Skeletal muscle tissue (tissue), 4 donors: Measurements from ENCODE around the gene TAF3. TPM values are rescaled to one million over a fixed set of nuclear protein-coding genes. Genes with fewer than 3 reads are reported as not detected.

ENCODE experiments used
- H3K27ac ChIP-seq: one replicate; pipeline ENCODE4 v1.7.0; 2013; ENCODE audit warnings: mild to moderate bottlenecking, low read depth, low read length, inconsistent platforms
- H3K27me3 ChIP-seq, 3 donors: one replicate each; pipeline ENCODE4 v1.7.0; 2013; ENCODE audit warnings: low read length in 3 of 3; ENCODE audit not compliant: control insufficient read depth in 3 of 3, insufficient read depth in 3 of 3
- H3K36me3 ChIP-seq, 3 donors: one replicate each; pipeline ENCODE4 v1.7.0; 2013; ENCODE audit warnings: low read length in 3 of 3; ENCODE audit not compliant: control insufficient read depth in 3 of 3, insufficient read depth in 3 of 3
- H3K4me1 ChIP-seq, 3 donors: one replicate each; pipeline ENCODE4 v1.7.0; 2013; ENCODE audit warnings: low read length in 3 of 3, mild to moderate bottlenecking in 3 of 3; ENCODE audit not compliant: control insufficient read depth in 3 of 3, insufficient read depth in 3 of 3
- H3K4me3 ChIP-seq, 3 donors: one replicate each; pipeline ENCODE4 v1.7.0; 2013; ENCODE audit warnings: low read length in 3 of 3
- H3K9ac ChIP-seq, 3 donors: one replicate each; pipeline ENCODE4 v1.7.0; 2013; ENCODE audit warnings: low read length in 3 of 3, mild to moderate bottlenecking in 3 of 3, moderate library complexity in 2 of 3, low read depth in 1 of 3
- H3K9me3 ChIP-seq, 3 donors: one replicate each; pipeline ENCODE4 v1.7.0; 2013; ENCODE audit warnings: low read length in 3 of 3; ENCODE audit not compliant: control insufficient read depth in 3 of 3
- total RNA-seq: library from RNA; depleted of rRNA; stranded (reverse); fragments of >200 nt; gene quantifications from one replicate; pipeline ENCODE4 v1.2.3, GENCODE V29; 2014
- donor health status: Osteomylitis.

Gene TAF3
- total RNA-seq, 1 donor from 2014 or later = 2.1 TPM

DNA sequence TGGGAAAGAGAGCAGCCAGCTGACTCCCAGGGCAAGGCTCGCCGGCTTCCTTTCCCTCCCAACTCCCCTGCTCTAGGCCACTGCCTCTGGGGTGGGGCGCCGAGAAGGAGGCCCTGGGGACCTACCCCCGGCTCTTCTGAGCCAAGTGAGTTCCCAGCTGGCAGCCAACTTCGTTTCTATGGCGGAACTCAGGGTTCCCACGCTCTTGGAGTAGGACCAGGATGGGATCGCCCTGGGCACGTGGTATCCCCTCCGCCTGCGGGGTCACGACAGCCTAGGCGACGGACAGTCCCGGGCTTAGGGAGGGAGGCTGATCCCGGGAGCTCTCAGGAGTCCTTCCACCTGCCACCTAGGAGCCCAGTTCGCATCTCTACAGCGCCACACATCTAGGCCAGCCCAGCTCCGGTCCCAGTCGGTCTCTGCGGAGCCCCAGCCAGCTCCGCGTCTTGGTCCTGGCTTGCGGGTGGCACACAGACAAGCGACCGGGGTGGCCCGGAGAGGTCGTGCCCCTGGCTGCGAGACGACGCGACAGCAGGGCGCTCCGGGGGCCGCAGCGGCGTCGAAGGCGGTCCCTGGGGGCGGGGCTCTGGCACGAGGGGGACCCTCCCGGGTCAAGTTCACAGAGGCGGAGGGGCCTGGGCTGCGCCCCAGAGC lies 215.6 kb downstream of the TAF3 start:
- H3K9me3 ChIP-seq = no peaks in the 10 kb centered on the region
- peaks cover 14 to 15% (median 14%) of the 10 kb centered on the region in 3 donors for H3K4me1 ChIP-seq
- H3K36me3 ChIP-seq = no peaks in the 10 kb centered on the region
- H3K27me3 ChIP-seq = peaks cover 66 to 69% (median 66%) of the 10 kb centered on the region in 3 donors
- peak overlapping the region in 1 of 3 donors; percentile 2 for H3K4me3 ChIP-seq
- H3K27ac ChIP-seq = no peak overlapping the region
- no peak overlapping the region for H3K9ac ChIP-seq

DNA sequence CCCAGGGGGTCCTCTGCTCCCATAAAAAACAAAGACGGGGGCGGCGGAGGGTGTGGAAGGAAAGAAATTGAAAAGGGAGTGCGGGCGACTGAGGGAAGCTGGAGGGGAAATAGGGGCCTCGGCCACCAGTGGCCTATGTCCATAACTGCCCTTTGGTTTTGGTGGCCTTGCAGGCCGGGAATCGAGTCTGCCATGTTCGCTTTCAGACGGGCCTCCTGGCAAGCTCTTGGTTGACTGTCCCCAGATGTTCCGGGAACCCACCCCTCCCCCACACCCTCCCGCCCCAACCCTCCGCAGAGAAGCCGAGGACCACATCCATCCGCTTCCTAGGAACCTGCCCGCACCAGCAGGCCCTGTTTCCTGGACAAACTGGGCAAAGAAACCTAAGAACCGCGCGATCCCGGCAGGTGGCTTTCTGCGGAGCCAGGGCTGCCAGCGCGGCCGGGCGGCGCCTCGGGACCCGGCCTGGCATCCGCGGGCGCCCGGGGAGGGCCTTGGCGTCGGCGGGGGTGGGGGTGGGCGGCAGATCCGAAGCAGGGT lies 216.2 kb downstream of the TAF3 start:
- Histone ChIP-seq H3K36me3 (no peaks in the 10 kb centered on the region), H3K27ac (no peak overlapping the region), H3K4me3 (no peak overlapping the region), H3K9me3 (no peaks in the 10 kb centered on the region), H3K27me3 (peaks cover 72 to 75% (median 72%) of the 10 kb centered on the region in 3 donors), H3K9ac (no peak overlapping the region), H3K4me1 (peaks cover 14 to 15% (median 14%) of the 10 kb centered on the region in 3 donors)

DNA sequence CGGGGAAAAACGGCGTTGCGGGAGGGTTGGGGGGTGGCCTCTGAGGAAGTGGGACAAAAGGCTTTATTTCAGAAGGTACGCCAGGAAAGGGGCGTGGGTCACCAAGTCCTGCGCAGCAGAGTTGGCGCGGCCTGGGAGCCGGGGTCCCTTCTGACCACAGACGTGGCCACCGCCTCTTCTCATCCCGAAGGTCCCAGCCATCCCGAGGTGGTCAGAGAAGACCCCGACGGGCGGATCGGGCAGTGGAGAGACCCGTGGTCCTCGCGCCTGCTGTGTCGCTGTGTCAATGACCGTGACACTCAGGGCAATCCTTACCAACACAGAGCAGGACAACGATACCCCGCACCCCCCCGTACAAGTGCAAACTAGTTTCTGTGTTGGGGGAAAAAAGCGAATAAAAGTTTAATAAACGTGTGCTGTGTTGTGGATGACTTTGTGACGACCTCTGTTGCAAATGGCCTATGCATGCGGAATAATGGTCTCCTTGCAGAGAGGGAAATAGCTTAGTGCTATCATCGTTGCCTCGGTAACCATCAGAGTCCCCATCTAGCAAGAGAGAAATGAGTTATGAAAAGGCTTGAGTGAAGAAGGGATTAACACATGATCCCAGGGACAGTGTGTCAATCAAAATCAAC lies 216.8 kb downstream of the TAF3 start:
- peaks cover 14 to 15% (median 14%) of the 10 kb centered on the region in 3 donors for H3K4me1 ChIP-seq
- no peak overlapping the region for H3K4me3 ChIP-seq
- H3K27me3 ChIP-seq = peaks cover 78 to 81% (median 78%) of the 10 kb centered on the region in 3 donors
- no peaks in the 10 kb centered on the region for H3K36me3 ChIP-seq
- no peaks in the 10 kb centered on the region for H3K9me3 ChIP-seq
- H3K9ac ChIP-seq = no peak overlapping the region
- H3K27ac ChIP-seq = no peak overlapping the region

DNA sequence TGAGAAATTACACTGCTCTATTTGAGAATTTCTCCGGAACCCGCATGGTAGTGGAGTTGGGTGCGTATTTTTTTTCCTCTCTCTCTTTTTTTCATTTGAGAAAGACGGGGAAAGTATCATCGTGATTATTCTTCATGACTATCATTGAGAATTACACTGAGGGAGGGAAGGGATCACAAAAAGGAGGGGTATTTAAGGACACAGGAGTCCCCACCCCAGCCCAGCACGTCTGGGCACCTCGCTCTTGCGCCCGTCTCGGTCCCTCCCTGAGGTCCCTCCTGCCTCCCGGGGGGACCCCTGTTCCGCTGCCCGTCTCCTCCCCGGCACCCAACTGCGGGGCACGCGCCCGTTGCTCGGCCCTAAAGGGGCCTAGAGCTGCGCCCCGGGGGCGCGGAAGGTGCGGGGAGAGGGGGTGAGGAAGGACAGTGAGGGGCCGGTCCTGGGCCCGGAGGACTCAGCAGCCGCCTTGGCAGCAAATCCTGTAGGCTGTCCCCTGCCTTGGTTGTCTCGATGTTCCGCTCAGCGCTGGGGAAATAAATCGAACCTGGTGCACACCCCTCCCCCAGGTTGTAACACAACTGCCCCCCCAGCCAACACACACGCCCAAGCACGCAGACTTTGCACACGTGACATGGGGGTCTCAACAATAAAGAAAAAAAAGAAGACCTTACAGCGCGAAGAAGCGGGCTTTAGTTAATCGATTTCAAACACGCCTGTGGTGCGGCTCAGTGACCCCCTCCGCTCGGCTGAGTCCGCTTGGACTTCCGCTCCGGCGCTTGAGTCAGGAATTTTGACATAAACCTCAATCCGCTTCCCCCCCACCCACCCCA lies 217.6 kb downstream of the TAF3 start:
- peaks cover 14 to 15% (median 14%) of the 10 kb centered on the region in 3 donors for H3K4me1 ChIP-seq
- H3K36me3 ChIP-seq = no peaks in the 10 kb centered on the region
- H3K27me3 ChIP-seq = peaks cover 84 to 87% (median 85%) of the 10 kb centered on the region in 3 donors
- H3K4me3 ChIP-seq = no peak overlapping the region
- H3K9me3 ChIP-seq = no peaks in the 10 kb centered on the region
- H3K9ac ChIP-seq = no peak overlapping the region
- no peak overlapping the region for H3K27ac ChIP-seq

DNA sequence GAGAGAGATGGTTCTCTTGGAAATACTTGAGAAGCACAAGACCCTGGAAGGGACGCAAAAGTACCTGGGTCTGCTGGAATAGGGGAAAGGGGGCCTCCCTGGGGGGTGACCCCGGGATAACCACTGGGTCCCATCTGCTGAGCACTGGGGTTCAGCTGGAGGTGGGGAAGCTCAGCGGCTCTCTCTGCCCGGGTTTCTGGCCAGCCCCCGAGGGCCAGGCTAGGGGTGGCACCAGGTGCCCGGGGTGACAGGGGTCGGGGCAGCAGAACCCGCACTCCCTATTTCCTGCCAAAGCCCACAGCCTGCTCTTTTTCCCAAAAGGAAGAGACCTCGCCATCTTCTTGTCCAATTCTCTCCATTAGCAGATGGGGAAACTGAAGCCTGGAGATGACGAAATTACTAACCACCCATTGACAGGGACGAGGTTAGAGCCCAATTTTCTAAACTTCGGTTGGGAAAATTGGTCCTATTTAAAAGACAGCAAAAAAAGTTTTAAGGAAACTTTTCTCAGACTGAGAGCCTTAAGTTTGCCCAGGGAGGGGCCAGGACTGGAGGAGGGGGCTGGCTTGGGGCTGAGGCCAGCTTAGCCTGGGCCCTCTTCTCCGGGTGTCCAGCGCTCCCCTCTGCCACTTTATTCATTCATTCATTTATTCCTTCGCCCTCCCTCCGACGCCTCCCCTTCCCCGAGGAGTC lies 218.3 kb downstream of the TAF3 start:
- Histone ChIP-seq H3K4me3 (no peak overlapping the region), H3K4me1 (peaks cover 14 to 15% (median 14%) of the 10 kb centered on the region in 3 donors), H3K27ac (no peak overlapping the region), H3K36me3 (no peaks in the 10 kb centered on the region), H3K9ac (no peak overlapping the region), H3K9me3 (no peaks in the 10 kb centered on the region), H3K27me3 (peaks cover 86 to 87% (median 87%) of the 10 kb centered on the region in 3 donors)

DNA sequence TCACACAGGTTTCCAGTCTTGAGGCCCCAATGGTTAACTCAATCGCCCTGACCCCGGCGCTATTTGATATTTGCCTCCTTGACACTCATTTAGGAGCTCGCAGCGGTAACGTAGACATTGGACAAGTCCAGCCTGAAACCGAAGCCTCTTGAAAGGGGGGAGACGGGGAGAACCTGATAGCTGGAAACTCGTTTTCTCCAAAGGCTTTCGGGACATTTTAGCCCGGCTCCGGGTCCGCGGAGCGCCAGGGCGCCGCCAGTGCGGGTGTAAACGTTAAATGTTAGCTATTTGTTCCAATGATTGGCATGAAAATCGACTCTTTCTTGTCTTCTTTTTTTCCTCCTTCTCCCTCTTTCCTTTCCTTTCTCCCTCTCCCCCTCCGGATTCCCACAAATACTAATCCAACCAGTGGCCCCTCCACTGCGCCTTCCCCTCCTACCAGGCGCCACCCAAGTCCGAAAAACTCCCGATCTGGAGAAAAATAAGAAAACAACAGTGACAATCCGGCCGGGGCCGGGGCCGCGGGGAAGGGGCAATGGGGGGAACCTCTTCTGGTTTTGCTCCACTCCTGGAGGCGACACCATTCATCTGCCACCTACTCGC lies 219.0 kb downstream of the TAF3 start:
- no peaks in the 10 kb centered on the region for H3K36me3 ChIP-seq
- no peaks in the 10 kb centered on the region for H3K9me3 ChIP-seq
- H3K4me3 ChIP-seq = no peak overlapping the region
- no peak overlapping the region for H3K27ac ChIP-seq
- peaks cover 14 to 16% (median 14%) of the 10 kb centered on the region in 3 donors for H3K4me1 ChIP-seq
- H3K27me3 ChIP-seq = peaks cover 88 to 93% (median 90%) of the 10 kb centered on the region in 3 donors
- H3K9ac ChIP-seq = no peak overlapping the region

DNA sequence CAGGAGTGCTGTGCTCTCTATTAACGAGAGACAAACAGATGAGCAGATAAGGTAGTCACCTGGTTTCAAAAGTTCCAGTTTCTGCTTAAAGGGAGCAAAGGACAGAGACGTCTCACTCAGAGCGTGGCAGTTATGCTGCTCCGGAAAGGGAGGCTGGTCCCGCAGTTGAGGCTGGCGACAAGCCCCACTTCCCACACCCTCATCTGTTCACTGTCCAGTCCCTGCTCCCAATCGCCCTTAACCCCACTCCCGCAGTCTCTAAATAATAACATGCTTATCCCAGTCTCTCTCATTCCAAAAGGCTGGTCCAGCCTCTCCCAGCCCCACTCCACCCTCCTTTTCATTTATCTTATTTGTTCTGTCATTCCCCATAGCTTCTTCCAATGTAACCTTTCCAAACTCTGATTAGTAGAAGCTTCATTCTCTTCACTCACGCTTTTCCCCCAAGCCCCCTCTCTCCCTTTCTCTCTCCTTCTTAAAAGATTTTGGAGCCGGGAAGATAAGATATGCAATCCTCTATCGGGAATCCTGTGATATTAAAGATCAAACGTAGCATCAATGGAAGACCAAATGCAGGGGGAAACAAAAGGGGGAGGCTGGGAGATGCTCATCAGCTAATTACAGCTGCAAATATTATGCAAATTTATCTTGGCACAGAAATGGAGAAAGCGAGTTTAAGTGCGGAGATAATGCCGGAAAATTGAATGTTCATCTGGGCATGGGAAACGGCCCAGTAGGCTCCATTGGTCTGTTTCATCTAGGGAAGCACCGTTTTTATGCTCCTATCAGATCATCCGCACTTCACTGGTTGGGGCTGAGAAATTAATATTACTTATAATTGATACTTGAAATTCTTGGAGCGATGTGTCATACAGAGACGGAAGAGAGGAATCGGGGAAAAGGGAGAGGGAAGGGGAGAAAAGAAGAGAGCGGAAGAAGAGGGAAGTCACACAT lies 219.9 kb downstream of the TAF3 start:
- no peaks in the 10 kb centered on the region for H3K36me3 ChIP-seq
- H3K4me1 ChIP-seq = peaks cover 14 to 16% (median 14%) of the 10 kb centered on the region in 3 donors
- H3K9ac ChIP-seq = no peak overlapping the region
- H3K27me3 ChIP-seq = peaks cover 91 to 94% (median 91%) of the 10 kb centered on the region in 3 donors
- no peak overlapping the region for H3K4me3 ChIP-seq
- H3K9me3 ChIP-seq = no peaks in the 10 kb centered on the region
- H3K27ac ChIP-seq = no peak overlapping the region

DNA sequence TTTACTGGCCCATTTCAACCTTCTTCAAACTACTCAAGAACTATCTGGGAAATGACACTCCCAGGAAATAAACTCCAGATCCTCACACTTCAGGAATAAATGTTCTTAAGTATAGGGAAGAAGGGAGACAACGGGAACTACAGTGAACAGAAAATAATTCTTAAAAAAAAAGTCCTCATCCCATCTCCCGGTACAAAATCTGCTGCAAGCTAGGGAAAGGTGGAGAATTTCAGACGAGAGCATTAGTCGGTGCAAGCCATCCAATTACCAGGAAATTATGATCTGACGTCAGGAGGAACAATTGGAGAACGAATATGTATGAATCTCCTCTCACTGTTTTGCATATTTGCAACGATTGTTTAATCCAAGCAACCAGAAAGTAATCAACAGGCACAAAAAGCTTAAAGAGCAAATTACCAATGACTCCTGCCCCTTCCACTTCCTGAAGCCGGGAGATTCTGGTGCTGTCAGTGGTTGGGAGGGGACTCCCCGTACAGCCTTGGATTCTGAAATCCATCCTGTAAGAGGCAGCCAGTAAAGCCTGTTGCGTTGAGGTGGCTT lies 221.1 kb downstream of the TAF3 start:
- peaks cover 91 to 94% (median 91%) of the 10 kb centered on the region in 3 donors for H3K27me3 ChIP-seq
- peaks cover 5 to 11% (median 10%) of the 10 kb centered on the region in 3 donors for H3K4me1 ChIP-seq
- H3K9ac ChIP-seq = no peak overlapping the region
- H3K27ac ChIP-seq = no peak overlapping the region
- no peak overlapping the region for H3K4me3 ChIP-seq
- H3K9me3 ChIP-seq = no peaks in the 10 kb centered on the region
- no peaks in the 10 kb centered on the region for H3K36me3 ChIP-seq
